C4-2B (cell line): ENCODE data around the gene SH2D3C.

Source experiments
- H3K27ac ChIP-seq: fragments of 450-650 bp; 2 replicates; pipeline ENCODE4 v1.5.1; 2017
- ZFX ChIP-seq: fragments of 450-650 bp; IDR thresholded peaks from 2 replicates; pipeline ENCODE4 v1.6.1; 2017
- TF ChIP-seq, protein P1 (sequence below): fragments of 450-650 bp; conservative IDR thresholded peaks from 2 replicates; pipeline ENCODE4 v1.5.1; 2017; ENCODE audit warnings: mild to moderate bottlenecking

The SH2D3C gene

GRCh38 chr9:127730262-127730661 is 48.2 kb downstream of the SH2D3C start:
- no peak for TF ChIP-seq ZFX
- TF ChIP-seq, protein P1, sequence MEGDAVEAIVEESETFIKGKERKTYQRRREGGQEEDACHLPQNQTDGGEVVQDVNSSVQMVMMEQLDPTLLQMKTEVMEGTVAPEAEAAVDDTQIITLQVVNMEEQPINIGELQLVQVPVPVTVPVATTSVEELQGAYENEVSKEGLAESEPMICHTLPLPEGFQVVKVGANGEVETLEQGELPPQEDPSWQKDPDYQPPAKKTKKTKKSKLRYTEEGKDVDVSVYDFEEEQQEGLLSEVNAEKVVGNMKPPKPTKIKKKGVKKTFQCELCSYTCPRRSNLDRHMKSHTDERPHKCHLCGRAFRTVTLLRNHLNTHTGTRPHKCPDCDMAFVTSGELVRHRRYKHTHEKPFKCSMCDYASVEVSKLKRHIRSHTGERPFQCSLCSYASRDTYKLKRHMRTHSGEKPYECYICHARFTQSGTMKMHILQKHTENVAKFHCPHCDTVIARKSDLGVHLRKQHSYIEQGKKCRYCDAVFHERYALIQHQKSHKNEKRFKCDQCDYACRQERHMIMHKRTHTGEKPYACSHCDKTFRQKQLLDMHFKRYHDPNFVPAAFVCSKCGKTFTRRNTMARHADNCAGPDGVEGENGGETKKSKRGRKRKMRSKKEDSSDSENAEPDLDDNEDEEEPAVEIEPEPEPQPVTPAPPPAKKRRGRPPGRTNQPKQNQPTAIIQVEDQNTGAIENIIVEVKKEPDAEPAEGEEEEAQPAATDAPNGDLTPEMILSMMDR: no peak
- no peak overlapping the region for H3K27ac ChIP-seq

- no peak overlapping the region for H3K27ac ChIP-seq
- TF ChIP-seq, protein P1: no peak
- TF ChIP-seq ZFX: no peak
Observed at GRCh38 chr9:127729522-127730256, 48.8 kb downstream of the SH2D3C start.

DNA sequence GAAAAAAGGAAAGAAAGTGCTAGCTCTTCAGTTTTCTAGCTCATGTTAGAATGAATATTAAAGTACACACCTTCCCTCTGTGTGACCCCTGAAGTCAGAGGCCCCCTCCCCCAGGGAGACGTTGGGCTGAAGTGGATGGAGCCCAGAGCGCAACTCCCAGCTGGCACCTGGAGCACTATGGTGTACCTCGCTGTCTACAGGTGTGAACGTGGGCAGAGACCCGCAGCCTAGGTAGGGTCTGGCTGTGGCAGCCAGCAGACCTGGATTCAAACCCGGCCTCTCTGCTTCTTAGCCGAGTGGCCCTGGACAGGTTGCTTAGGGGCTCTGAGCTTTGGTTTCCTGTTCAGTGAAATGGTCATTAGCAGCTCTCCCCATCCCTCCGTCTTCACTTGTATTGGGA is 49.7 kb downstream of the SH2D3C start:
- TF ChIP-seq ZFX: no peak
- TF ChIP-seq, protein P1: no peak
- H3K27ac ChIP-seq: no peak overlapping the region

GRCh38 chr9:127726871-127727270 is 51.6 kb downstream of the SH2D3C start:
- H3K27ac ChIP-seq: no peak overlapping the region
- TF ChIP-seq ZFX: no peak
- TF ChIP-seq, protein P1: no peak

GRCh38 chr9:127724012-127724411 is 54.5 kb downstream of the SH2D3C start:
- TF ChIP-seq, protein P1: no peak
- TF ChIP-seq ZFX: no peak
- no peak overlapping the region for H3K27ac ChIP-seq

GRCh38 chr9:127723444-127723843 is 55.0 kb downstream of the SH2D3C start:
- no peak overlapping the region for H3K27ac ChIP-seq
- no peak for TF ChIP-seq ZFX
- TF ChIP-seq, protein P1: no peak

DNA sequence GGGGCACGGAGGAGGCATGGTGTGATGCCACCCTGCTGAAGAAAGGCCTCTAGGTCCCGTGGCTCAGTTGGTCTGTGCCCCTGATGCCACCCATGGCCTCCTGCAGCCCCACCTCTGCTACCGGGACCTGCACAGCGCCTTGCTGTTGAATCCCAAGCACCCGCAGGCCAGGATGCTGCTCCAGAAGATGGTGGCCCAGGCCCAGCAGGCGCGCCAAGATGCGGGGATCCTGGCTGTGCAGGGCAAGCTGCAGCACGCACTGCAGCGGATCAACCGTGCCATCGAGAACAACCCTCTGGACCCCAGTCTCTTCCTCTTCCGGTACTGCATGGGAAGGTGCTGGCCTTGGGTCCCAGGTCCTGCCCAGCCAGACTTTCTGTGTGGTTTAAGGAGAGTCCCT is 55.5 kb downstream of the SH2D3C start:
- TF ChIP-seq, protein P1: no peak
- no peak for TF ChIP-seq ZFX
- no peak overlapping the region for H3K27ac ChIP-seq
